ENCODE measurements around the gene MDGA2. TPM values are rescaled to one million over a fixed set of nuclear protein-coding genes. Genes with fewer than 3 reads are reported as not detected.
"Not testable (repeated sequence)": the region's sequence is repeated elsewhere in the genome, so short reads cannot be mapped to it uniquely, and the experiment has no call there.

Gene MDGA2
- total RNA-seq, 2 experiments from 2014 or later: not detected

DNA sequence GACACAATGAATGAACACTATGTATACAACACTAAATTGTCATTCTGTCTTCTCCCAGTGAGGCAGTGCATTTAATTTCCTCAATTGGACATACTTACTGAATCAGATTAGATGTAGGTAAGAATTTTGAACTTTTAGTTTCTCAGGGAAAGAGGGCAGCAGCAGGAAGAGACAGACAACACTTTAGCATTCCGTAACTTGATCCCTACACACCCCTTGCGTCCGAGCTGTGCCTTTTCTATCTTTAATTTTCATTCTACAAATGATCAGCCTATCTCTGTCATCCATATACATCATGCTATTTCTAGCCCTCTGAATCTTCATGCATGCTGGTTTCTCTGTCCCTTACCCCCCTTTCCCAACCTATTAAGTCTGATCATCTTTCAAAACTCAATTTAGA lies 665.8 kb downstream of the MDGA2 start:
- DNase-seq: no peak
- H3K4me1 Mint-ChIP-seq: no peaks in the 10 kb centered on the region
- no peaks in the 10 kb centered on the region for H3K36me3 Mint-ChIP-seq (ENCODE audit: low read depth)
- ChIA-PET POLR2A (no interaction called here), CTCF (no interaction called here)
- H3K4me3 Mint-ChIP-seq: no peak overlapping the region
- H3K27me3 Mint-ChIP-seq: no peaks in the 10 kb centered on the region
- H3K9me3 Mint-ChIP-seq: peaks cover 9% of the 10 kb centered on the region
- H3K27ac Mint-ChIP-seq: no peak overlapping the region

DNA sequence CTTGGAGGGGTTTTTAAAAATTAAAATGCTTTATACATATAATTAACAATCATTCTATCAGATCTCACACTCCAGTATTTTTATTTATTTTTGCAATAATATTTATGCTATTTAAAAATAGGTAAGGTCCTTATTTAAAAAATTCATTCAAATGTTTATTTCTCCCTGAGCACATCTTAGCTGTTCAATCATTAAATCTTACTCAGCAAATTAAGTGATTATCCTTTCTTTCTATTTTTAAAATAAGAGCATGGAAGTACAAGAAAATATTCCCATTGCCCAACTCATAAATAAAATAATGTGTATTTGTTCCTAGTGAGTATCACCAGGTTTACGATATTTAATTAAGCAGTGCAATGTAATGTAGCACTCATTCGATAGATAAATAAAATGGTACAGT lies 666.7 kb downstream of the MDGA2 start:
- Mint-ChIP-seq H3K36me3 (ENCODE audit: low read depth) (no peaks in the 10 kb centered on the region), H3K27me3 (no peaks in the 10 kb centered on the region), H3K4me1 (no peaks in the 10 kb centered on the region), H3K27ac (no peak overlapping the region), H3K4me3 (no peak overlapping the region), H3K9me3 (peaks cover 9% of the 10 kb centered on the region)
- no peak for DNase-seq
- ChIA-PET POLR2A (no interaction called here), CTCF (no interaction called here)

DNA sequence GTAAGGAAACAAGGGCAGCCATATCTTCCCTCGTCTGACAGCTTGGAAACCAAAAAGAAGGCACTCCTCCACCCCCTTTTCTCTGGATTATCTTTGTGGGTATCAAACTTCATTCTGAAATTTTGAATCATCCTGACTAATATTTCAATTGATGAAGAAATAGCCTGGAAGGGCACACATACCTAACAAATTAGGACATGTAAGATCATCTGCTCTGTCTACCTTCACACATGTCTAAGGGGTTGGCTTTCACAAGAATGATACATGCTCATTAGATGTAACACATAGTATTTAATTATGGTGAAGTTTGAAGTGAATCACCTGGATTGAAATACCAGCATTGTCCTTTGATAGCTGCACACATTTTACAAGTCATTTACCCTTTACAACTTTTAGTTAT lies 675.7 kb downstream of the MDGA2 start:
- CTCF ChIA-PET: no interaction called here
- Mint-ChIP-seq H3K27ac (no peak overlapping the region), H3K4me1 (no peaks in the 10 kb centered on the region), H3K4me3 (no peak overlapping the region), H3K36me3 (ENCODE audit: low read depth) (no peaks in the 10 kb centered on the region), H3K27me3 (no peaks in the 10 kb centered on the region), H3K9me3 (peaks cover 2% of the 10 kb centered on the region)
- DNase-seq: no peak
- POLR2A ChIA-PET: no interaction called here

DNA sequence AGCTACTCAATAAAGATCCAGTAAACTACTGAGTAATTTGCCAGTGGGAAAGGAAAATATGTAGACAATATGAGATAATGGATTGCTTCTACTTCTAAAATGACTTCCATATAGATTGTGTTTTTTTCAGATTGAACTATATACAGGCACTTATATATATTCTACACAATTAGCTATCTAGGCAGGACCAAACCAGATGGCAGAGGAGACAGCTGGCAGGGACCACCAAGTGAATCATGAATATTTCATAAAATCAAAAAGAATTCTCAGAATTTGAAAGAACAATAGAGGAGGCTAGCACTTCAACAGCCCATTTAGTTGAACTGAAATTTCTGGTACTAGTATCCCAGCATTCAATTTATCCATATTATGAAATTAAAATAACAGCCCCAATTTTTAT lies 685.8 kb downstream of the MDGA2 start:
- H3K9me3 Mint-ChIP-seq: peaks cover 6% of the 10 kb centered on the region
- no peaks in the 10 kb centered on the region for H3K27me3 Mint-ChIP-seq
- ChIA-PET CTCF (no interaction called here), POLR2A (no interaction called here)
- no peak for DNase-seq
- H3K36me3 Mint-ChIP-seq (ENCODE audit: low read depth): no peaks in the 10 kb centered on the region
- H3K4me3 Mint-ChIP-seq: no peak overlapping the region
- H3K27ac Mint-ChIP-seq: no peak overlapping the region
- no peaks in the 10 kb centered on the region for H3K4me1 Mint-ChIP-seq

DNA sequence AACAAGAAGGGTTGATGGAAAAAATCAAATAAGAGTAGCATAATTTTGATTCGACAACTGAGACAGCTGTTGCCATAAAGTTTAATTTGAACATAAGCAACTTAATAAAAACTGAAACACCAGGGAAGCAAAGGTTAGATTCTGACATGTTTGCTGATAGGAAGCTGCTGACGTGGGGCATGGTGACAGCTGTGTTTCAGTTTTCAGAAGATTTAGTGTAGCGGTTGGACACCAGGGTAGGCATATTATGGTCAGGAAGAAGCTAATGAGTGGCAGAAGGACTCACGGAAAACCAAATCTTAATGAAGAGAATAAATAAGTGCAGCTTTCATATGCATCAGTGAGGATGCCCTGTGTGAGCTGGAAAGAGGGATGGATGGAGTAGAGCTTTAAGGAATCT lies 687.1 kb downstream of the MDGA2 start:
- Mint-ChIP-seq H3K36me3 (ENCODE audit: low read depth) (no peaks in the 10 kb centered on the region), H3K27ac (no peak overlapping the region), H3K4me3 (no peak overlapping the region), H3K4me1 (no peaks in the 10 kb centered on the region), H3K9me3 (peaks cover 4% of the 10 kb centered on the region), H3K27me3 (no peaks in the 10 kb centered on the region)
- no peak for DNase-seq
- ChIA-PET POLR2A (no interaction called here), CTCF (no interaction called here)

DNA sequence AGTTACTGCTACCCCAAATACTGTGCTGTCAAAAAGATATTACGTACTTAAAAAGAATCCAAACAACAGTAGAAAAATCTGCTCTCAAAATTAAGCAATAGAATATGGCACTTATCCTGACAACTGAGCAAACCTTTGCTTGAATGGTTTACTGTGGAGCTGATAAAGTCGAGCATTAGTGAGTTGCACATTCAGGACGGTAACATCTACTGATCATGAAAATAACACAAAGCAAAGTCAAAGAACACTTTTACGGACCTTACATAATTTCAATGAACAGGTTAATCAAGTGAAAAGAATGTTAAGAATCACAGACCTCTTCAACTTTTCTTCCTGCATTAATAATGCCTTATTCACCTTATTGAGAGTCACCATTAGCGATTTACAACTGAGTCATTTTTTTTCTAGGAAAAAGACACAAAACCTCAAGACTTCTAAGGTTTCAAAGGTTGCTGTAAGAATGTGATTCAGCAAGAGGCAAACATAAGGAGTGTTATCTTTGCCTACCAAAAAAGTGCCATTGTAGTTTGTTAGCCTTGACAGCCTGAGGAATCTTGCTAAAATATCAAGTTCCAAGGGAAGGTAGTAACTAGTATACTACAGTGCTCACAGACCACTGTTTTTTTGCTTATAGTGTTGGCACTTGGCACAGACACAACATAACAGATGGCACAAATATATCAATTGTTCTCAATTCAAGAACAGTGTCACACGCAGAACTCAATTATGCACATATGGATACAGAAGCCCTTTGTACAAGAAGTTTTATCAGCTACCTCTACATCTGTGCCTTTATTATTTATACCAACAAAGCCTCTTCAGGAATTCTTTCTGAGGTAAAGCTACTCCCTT lies 689.6 kb downstream of the MDGA2 start:
- Mint-ChIP-seq H3K27me3 (no peaks in the 10 kb centered on the region), H3K27ac (no peak overlapping the region), H3K36me3 (ENCODE audit: low read depth) (no peaks in the 10 kb centered on the region), H3K9me3 (peaks cover 8% of the 10 kb centered on the region), H3K4me3 (no peak overlapping the region), H3K4me1 (no peaks in the 10 kb centered on the region)
- CTCF ChIA-PET: no interaction called here
- DNase-seq: no peak
- POLR2A ChIA-PET: no interaction called here

DNA sequence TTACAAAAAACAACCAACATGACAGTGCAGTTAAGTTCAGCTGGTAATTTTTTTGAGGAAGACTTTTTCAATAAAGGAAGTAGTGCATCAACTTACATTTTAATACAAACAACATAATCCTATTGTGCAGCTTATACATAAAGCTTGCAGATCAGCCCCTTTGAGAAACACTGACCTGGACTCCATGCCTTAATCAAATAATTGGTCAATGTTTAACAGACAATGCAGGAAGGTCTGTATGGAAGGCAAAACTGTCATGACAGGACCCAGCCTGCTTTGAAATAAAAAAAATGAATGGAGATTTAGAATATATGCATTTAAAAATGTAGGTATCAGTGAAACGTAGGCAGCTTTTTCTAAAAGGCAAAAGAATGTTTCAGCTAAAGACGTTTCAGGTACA lies 702.1 kb downstream of the MDGA2 start:
- no peak for DNase-seq
- H3K27ac Mint-ChIP-seq: no peak overlapping the region
- H3K36me3 Mint-ChIP-seq (ENCODE audit: low read depth): no peaks in the 10 kb centered on the region
- H3K4me3 Mint-ChIP-seq: no peak overlapping the region
- H3K27me3 Mint-ChIP-seq: no peaks in the 10 kb centered on the region
- peaks cover 8% of the 10 kb centered on the region for H3K9me3 Mint-ChIP-seq
- no peaks in the 10 kb centered on the region for H3K4me1 Mint-ChIP-seq
- POLR2A ChIA-PET: no interaction called here
- CTCF ChIA-PET: no interaction called here

DNA sequence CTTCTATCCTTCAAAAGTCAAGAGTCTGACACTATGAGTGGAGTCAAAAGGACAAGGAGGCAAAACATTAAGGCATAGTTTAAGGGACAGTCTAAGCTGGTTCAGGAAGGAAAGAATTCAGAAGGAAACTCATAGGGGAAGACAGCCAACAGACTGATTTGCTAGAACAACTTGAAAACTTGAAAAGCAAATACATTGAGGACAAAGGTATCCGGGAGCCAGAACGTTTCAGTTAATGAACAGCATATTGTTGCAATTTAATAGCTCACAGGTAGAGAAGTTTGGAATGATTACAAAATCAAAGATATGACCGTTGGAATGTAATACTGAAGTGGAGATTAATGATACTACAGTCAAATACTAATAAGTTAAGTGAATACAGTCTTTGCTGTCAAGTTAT lies 711.0 kb downstream of the MDGA2 start:
- POLR2A ChIA-PET: no interaction called here
- no peaks in the 10 kb centered on the region for H3K27me3 Mint-ChIP-seq
- no peaks in the 10 kb centered on the region for H3K36me3 Mint-ChIP-seq (ENCODE audit: low read depth)
- no peak overlapping the region for H3K4me3 Mint-ChIP-seq
- no peak for DNase-seq
- no peak overlapping the region for H3K27ac Mint-ChIP-seq
- CTCF ChIA-PET: no interaction called here
- H3K4me1 Mint-ChIP-seq: no peaks in the 10 kb centered on the region
- peaks cover 14% of the 10 kb centered on the region for H3K9me3 Mint-ChIP-seq

DNA sequence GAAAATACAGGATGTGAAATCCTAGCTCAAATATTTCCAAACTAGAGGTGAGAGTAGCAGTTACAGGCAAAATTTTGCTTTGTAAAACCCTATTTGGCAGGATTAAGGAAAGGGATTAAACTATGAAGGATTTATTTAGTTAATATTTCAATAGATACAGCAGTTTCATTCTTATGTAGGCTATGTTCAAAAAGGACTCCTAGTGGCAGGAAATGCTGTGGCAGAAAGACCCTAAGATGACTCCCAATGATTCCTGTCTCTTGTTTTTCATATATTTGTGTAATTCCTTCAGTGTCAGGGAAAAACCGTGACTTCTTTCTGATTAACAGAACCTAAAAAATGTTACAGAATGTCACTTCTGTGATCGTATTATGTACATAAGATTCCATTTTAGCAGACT lies 724.3 kb downstream of the MDGA2 start:
- CTCF ChIA-PET: no interaction called here
- H3K27ac Mint-ChIP-seq: no peak overlapping the region
- no peak for DNase-seq
- H3K36me3 Mint-ChIP-seq (ENCODE audit: low read depth): no peaks in the 10 kb centered on the region
- POLR2A ChIA-PET: no interaction called here
- no peaks in the 10 kb centered on the region for H3K4me1 Mint-ChIP-seq
- no peak overlapping the region for H3K4me3 Mint-ChIP-seq
- peaks cover 3% of the 10 kb centered on the region for H3K9me3 Mint-ChIP-seq
- no peaks in the 10 kb centered on the region for H3K27me3 Mint-ChIP-seq

DNA sequence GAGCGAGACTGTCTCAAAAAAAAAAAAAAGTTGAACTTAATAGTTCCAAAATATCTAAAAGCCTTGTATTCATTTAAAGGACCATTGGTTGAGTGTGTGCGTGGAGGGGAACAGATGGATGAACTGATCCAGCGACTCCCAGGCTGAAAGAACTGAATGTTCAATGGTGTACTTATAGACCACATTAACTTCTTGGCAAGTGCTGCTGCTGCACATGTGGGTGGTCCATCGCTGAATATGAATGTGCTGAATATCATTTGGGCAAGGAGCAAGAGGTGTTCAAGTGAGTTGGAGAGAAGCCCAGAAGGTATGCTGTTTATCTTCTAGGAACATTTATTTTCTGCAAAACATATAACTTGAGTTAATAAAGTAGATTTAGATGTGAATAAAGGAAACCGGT lies 734.8 kb downstream of the MDGA2 start:
- POLR2A ChIA-PET: no interaction called here
- H3K4me3 Mint-ChIP-seq: no peak overlapping the region
- DNase-seq: no peak
- no peaks in the 10 kb centered on the region for H3K27me3 Mint-ChIP-seq
- H3K36me3 Mint-ChIP-seq (ENCODE audit: low read depth): no peaks in the 10 kb centered on the region
- peaks cover 10% of the 10 kb centered on the region for H3K9me3 Mint-ChIP-seq
- H3K4me1 Mint-ChIP-seq: no peaks in the 10 kb centered on the region
- CTCF ChIA-PET: no interaction called here
- no peak overlapping the region for H3K27ac Mint-ChIP-seq

DNA sequence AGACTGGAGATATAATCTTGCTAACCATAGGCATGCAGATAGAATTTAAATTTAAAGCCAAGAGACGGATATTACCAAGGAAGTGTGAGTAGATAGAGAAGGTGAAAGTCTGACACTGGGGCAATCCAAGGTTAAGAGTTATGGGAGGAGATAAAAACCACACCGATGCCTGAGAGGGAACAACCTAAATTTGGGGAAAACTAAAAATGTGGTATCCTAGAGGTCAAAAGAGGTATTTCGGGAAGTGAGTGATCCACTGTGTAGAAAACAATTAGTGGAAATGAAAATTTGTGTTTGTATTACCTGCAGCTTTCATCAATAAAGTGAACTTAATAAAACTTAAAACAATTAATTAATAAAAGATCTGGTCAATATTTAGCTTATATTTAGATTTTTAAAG lies 754.9 kb downstream of the MDGA2 start:
- ChIA-PET POLR2A (no interaction called here), CTCF (no interaction called here)
- H3K4me3 Mint-ChIP-seq: no peak overlapping the region
- H3K9me3 Mint-ChIP-seq: peaks cover 10% of the 10 kb centered on the region
- H3K4me1 Mint-ChIP-seq: no peaks in the 10 kb centered on the region
- no peak for DNase-seq
- H3K27ac Mint-ChIP-seq: no peak overlapping the region
- H3K36me3 Mint-ChIP-seq (ENCODE audit: low read depth): no peaks in the 10 kb centered on the region
- no peaks in the 10 kb centered on the region for H3K27me3 Mint-ChIP-seq

DNA sequence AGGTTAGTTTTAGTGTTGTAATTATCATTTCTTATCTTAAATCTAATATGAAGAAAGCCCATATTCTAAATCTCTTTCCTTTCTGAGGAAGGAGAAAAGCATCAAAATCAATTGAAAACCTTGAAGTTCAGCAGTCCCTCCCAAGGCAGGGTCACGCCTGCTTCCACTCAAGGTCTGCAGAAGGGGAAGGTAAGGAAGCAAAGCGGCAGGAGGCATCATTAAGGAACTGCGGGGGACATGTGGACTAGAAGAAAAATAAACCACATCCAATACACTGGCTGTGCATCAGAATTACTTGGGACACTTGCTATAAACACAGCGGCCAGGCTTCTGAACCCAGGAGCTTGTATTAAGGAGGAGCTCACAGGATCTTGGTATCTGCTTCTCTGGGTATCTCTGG lies 759.9 kb downstream of the MDGA2 start:
- H3K9me3 Mint-ChIP-seq; POLR2A ChIA-PET; H3K27ac Mint-ChIP-seq; H3K36me3 Mint-ChIP-seq (ENCODE audit: low read depth); H3K4me1 Mint-ChIP-seq; DNase-seq; H3K27me3 Mint-ChIP-seq; H3K4me3 Mint-ChIP-seq; CTCF ChIA-PET: not testable (repeated sequence)

DNA sequence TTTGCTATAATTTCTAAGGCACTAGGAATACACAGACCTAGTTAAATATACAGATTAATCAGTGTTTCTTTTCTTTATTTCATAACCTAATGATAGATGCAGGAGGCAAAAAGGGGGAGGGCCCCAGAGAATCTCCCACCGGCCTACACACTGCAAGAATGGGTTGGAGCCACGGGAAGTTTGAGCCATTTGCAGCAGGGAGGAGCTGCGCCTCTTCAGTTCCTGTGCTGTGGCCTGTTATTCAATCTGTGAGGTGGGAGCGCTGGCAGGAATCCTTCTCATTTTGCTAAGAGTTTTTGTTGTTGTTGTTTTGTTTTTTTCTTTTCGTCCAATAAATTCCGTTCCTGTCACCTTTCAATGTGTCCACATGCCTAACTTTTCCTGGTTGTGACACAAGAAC lies 772.6 kb downstream of the MDGA2 start:
- no peak for DNase-seq
- CTCF ChIA-PET: no interaction called here
- POLR2A ChIA-PET: no interaction called here
- Mint-ChIP-seq H3K4me3 (no peak overlapping the region), H3K4me1 (no peaks in the 10 kb centered on the region), H3K27ac (no peak overlapping the region), H3K27me3 (no peaks in the 10 kb centered on the region), H3K9me3 (peaks cover 4% of the 10 kb centered on the region), H3K36me3 (ENCODE audit: low read depth) (no peaks in the 10 kb centered on the region)

DNA sequence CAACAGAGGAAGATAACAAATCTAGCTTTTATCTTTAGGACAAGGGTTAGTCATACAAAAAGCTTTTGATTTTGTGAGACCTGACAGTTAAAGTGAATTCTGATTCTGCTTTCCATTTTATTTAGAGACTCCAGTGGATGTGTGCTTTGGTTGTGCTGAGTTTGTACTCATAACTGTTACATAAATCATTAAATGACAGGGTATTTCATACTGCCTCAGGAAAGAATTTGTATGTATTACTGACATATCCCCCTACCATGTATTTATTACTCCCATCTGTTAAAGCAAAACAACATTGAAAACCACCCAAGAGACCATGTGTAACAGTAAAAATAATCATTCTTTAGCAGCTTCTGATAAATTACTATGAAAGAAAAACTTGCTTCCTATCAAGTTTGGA lies 780.9 kb downstream of the MDGA2 start:
- no peak overlapping the region for H3K4me3 Mint-ChIP-seq
- H3K27ac Mint-ChIP-seq: no peak overlapping the region
- H3K9me3 Mint-ChIP-seq: peaks cover 2% of the 10 kb centered on the region
- ChIA-PET POLR2A (no interaction called here), CTCF (no interaction called here)
- H3K4me1 Mint-ChIP-seq: no peaks in the 10 kb centered on the region
- H3K36me3 Mint-ChIP-seq (ENCODE audit: low read depth): no peaks in the 10 kb centered on the region
- no peak for DNase-seq
- no peaks in the 10 kb centered on the region for H3K27me3 Mint-ChIP-seq

DNA sequence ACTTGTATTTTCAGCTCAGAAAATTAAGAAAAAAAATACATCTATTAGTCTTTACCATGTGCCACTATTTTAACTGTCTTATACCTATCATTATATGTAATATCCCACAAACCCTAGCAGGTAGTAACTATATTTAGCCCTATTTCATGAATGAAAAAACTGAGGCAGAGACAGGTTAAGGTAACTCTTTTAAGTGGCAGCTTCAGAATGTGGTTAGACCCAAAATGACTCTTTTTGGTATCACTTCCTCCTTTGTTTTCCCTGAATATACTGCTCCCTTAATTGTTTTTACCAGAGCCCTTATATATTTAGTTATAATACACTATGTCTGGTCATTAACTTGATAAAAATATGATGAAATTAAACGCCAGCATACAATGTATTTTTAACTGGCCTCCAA lies 788.3 kb downstream of the MDGA2 start:
- no peak for DNase-seq
- POLR2A ChIA-PET: no interaction called here
- Mint-ChIP-seq H3K27me3 (no peaks in the 10 kb centered on the region), H3K9me3 (peaks cover 3% of the 10 kb centered on the region), H3K36me3 (ENCODE audit: low read depth) (no peaks in the 10 kb centered on the region), H3K4me1 (no peaks in the 10 kb centered on the region), H3K27ac (no peak overlapping the region), H3K4me3 (no peak overlapping the region)
- CTCF ChIA-PET: no interaction called here
